Stomach (tissue), 4 donors: ENCODE measurements around the gene FAM13C.

Source experiments
- CTCF ChIP-seq, 7 experiments: fragments of 450-650 bp in 4 of 7; fragments of 200-600 bp in 3 of 7; sonication (generic) in 3 of 7; IDR thresholded peaks; one replicate each; pipeline ENCODE4 v1.5.1; 2016 to 2019; ENCODE audit warnings: antibody characterized with exemption in 7 of 7, control low read depth in 2 of 7, mild to moderate bottlenecking in 1 of 7
- POLR2A ChIP-seq, 4 donors: fragments of 450-650 bp; IDR thresholded peaks; one replicate each; pipeline ENCODE4 v1.6.1; 2016; ENCODE audit warnings: antibody characterized with exemption in 4 of 4, control low read depth in 2 of 4, mild to moderate bottlenecking in 1 of 4, moderate library complexity in 1 of 4
- POLR2AphosphoS5 ChIP-seq, 3 donors: sonication (generic); formaldehyde crosslinking; IDR thresholded peaks; one replicate each; pipeline ENCODE4 v1.6.1; 2016; ENCODE audit warnings: antibody characterized with exemption in 3 of 3

GRCh38 chr10:59269651-59270050 lies 92.7 kb downstream of the FAM13C start:
- TF ChIP-seq POLR2AphosphoS5 (IDR thresholded peaks at IDR 0.05): no peak
- no peak for TF ChIP-seq CTCF (IDR thresholded peaks at IDR 0.05)
- TF ChIP-seq POLR2A (IDR thresholded peaks at IDR 0.05): no peak
